ENCODE results near the gene ABCA4.

Gene ABCA4

GRCh38 chr1:94050675-94051074, 70.3 kb downstream of the ABCA4 start:
- no peak for DNase-seq (ENCODE audit: low read depth, low spot score)

- no peak for DNase-seq (ENCODE audit: low read depth, low spot score)
Measured at GRCh38 chr1:94050254-94050653, 70.7 kb downstream of the ABCA4 start.

- DNase-seq (ENCODE audit: low read depth, low spot score), result no peak
Measured at GRCh38 chr1:94049791-94050190, 71.2 kb downstream of the ABCA4 start.

- no peak for DNase-seq (ENCODE audit: low read depth, low spot score)
Measured at GRCh38 chr1:94048413-94049164, 72.4 kb downstream of the ABCA4 start.

- no peak for DNase-seq (ENCODE audit: low read depth, low spot score)
Measured at GRCh38 chr1:94047949-94048348, 73.0 kb downstream of the ABCA4 start.

- DNase-seq (ENCODE audit: low read depth, low spot score), result no peak
Measured at GRCh38 chr1:94045465-94046056, 75.4 kb downstream of the ABCA4 start.

- no peak for DNase-seq (ENCODE audit: low read depth, low spot score)
Measured at GRCh38 chr1:94044891-94045290, 76.1 kb downstream of the ABCA4 start.

- DNase-seq (ENCODE audit: low read depth, low spot score), result no peak
Measured at GRCh38 chr1:94044290-94044790, 76.6 kb downstream of the ABCA4 start.

- no peak for DNase-seq (ENCODE audit: low read depth, low spot score)
Measured at GRCh38 chr1:94043738-94044289, 77.1 kb downstream of the ABCA4 start.

- DNase-seq (ENCODE audit: low read depth, low spot score), result no peak
Measured at GRCh38 chr1:94042388-94042787, 78.6 kb downstream of the ABCA4 start.

- DNase-seq (ENCODE audit: low read depth, low spot score), result no peak
Measured at GRCh38 chr1:94039871-94040569, 80.9 kb downstream of the ABCA4 start.

- peak; percentile 4 for DNase-seq (ENCODE audit: low read depth, low spot score)
Measured at GRCh38 chr1:94039514-94039870, 81.5 kb downstream of the ABCA4 start.

GRCh38 chr1:94038511-94038910, 82.4 kb downstream of the ABCA4 start:
- DNase-seq (ENCODE audit: low read depth, low spot score), result no peak

- DNase-seq (ENCODE audit: low read depth, low spot score), result no peak
Measured at GRCh38 chr1:94037392-94038229, 83.3 kb downstream of the ABCA4 start.

GRCh38 chr1:94036730-94037129, 84.2 kb downstream of the ABCA4 start:
- no peak for DNase-seq (ENCODE audit: low read depth, low spot score)

- DNase-seq (ENCODE audit: low read depth, low spot score), result no peak
Measured at GRCh38 chr1:94033849-94034248, 87.1 kb downstream of the ABCA4 start.

GRCh38 chr1:94032637-94033036, 88.3 kb downstream of the ABCA4 start:
- no peak for DNase-seq (ENCODE audit: low read depth, low spot score)

- no peak for DNase-seq (ENCODE audit: low read depth, low spot score)
Measured at GRCh38 chr1:94031591-94031990, 89.4 kb downstream of the ABCA4 start.

GRCh38 chr1:94031154-94031553, 89.8 kb downstream of the ABCA4 start:
- DNase-seq (ENCODE audit: low read depth, low spot score), result no peak

- no peak for DNase-seq (ENCODE audit: low read depth, low spot score)
Measured at GRCh38 chr1:94029130-94029993, 91.6 kb downstream of the ABCA4 start.

Measured in activated naive CD8-positive, alpha-beta T cell treated with anti-CD3 and anti-CD28 coated beads, Interleukin-2, amount 50 U/mL, for 16 hours (primary cell).